ENCODE data around the gene KSR1. TPM values are rescaled to one million over a fixed set of nuclear protein-coding genes. Genes with fewer than 3 reads are reported as not detected.
A peak's percentile ranks its signal among the peaks of the same experiment; 100 is the strongest.

Gene KSR1
- total and polyA plus RNA-seq, 2 of the 8 experiments (the other 6 are each of a cell fraction or from before 2014, with no cell fraction given), result 14.1 to 34.7 TPM

- TF ChIP-seq KDM5A (IDR thresholded peaks at IDR 0.05; ENCODE audit: low read length) (no peak), RFX5 (IDR thresholded peaks at IDR 0.05; ENCODE audit: borderline replicate concordance, low read depth, low read length) (no peak), FOSL1 (IDR thresholded peaks at IDR 0.05; ENCODE audit: insufficient read depth, low read depth, low read length) (no peak), KDM4A (IDR thresholded peaks at IDR 0.05; ENCODE audit: low read depth, low read length, severe bottlenecking) (peak; percentile 92), POLR2AphosphoS5 (IDR thresholded peaks at IDR 0.05; ENCODE audit: low read depth, low read length) (no peak), JUN (IDR thresholded peaks at IDR 0.05; ENCODE audit: low read depth, low read length) (no peak), BRCA1 (IDR thresholded peaks at IDR 0.05; ENCODE audit: low read depth, low read length) (no peak), ZNF274 (IDR thresholded peaks at IDR 0.05; ENCODE audit: borderline replicate concordance, extremely low read depth, low read length) (no peak)
- TF ChIP-seq, protein P1, sequence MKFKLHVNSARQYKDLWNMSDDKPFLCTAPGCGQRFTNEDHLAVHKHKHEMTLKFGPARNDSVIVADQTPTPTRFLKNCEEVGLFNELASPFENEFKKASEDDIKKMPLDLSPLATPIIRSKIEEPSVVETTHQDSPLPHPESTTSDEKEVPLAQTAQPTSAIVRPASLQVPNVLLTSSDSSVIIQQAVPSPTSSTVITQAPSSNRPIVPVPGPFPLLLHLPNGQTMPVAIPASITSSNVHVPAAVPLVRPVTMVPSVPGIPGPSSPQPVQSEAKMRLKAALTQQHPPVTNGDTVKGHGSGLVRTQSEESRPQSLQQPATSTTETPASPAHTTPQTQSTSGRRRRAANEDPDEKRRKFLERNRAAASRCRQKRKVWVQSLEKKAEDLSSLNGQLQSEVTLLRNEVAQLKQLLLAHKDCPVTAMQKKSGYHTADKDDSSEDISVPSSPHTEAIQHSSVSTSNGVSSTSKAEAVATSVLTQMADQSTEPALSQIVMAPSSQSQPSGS (IDR thresholded peaks at IDR 0.05; ENCODE audit: low read length), result no peak
Measured at GRCh38 chr17:27455914-27456680, at the start of gene KSR1 (continued).

Measured in H1 (cell line).